Measurements from ENCODE around the gene LRRC4C. TPM values are rescaled to one million over a fixed set of nuclear protein-coding genes. Genes with fewer than 3 reads are reported as not detected.

LRRC4C gene
- total RNA-seq, 1 experiment from 2014 or later = 0.12 TPM

DNA sequence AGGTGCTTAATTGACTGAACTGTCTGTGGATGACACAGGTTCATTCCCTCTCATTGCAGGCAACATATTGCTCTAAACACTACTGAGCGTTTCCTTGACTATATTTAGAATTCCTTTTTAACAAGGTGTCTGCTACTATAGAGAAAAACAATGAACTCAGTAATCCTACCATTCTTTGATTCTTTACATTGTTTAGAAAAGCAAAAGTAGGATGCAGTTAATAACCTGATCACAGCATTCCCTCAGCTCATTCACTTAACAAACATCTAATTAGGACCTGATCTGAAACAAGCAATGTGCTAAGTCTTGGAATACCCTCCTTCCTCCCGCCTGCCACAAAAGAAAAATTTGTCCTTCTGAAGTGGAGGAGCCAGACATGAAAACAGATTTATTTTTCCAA is 313.1 kb downstream of the LRRC4C start:
- no peak for DNase-seq (ENCODE audit: extremely low read depth, low read depth)

DNA sequence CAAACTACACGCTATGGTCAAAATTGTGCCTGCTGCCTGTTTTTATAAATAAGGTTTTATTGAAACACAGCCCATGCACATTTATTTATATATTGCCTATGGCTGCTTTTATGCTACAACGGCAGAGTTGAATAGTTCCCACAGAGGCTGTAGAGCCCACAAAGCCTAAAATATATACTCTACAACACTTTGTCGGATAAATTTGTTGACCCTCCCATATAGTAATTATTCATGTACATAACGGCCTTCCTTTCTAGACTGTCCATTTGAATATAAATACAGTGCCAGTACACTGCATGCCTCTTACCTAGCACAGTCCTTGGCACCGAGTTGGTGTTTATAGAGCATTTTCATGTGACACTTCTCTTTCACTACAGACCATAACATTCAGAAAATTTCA is 314.0 kb downstream of the LRRC4C start:
- DNase-seq (ENCODE audit: extremely low read depth, low read depth) = no peak

DNA sequence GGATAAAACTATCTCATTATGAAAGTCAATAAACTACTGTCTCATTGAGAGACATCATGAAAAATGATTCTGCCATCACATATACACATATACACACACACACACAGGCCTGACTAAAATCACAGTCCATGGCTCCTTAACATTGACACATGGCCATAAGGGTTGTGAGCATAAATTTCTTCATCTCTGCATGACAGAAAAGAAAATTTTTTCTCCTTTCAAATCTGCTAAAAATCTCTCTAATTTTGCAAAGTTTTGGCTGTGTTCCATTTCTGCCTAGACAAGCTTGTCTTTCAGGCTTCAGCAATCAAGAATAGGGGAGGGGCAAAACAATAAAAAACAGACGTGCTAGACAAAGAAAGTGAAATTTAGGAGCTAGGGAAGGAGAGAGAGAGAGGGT is 324.5 kb downstream of the LRRC4C start:
- no peak for DNase-seq (ENCODE audit: extremely low read depth, low read depth)

GRCh38 chr11:41133023-41133422 is 326.4 kb downstream of the LRRC4C start:
- no peak for DNase-seq (ENCODE audit: extremely low read depth, low read depth)

GRCh38 chr11:41121600-41121999 is 337.9 kb downstream of the LRRC4C start:
- no peak for DNase-seq (ENCODE audit: extremely low read depth, low read depth)

GRCh38 chr11:41119484-41119883 is 340.0 kb downstream of the LRRC4C start:
- DNase-seq (ENCODE audit: extremely low read depth, low read depth) = no peak

DNA sequence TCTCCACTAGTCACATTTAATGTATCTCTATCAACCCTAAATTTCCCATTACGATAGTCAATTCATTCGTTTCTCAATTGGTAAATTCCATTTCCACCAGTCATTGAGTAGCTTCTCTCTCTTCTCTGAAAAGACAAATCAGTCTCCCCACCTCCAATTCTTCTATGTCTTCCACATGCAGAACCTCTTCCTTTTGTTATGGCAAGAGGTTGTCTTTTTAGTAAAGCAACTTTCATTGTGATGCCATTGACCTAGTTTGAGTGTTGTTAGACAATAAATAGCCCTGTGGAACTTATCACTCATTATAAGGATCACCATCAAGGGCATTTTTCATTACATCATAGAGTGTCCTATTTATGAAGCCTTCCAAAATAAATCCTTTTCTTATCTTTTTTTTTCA is 340.9 kb downstream of the LRRC4C start:
- DNase-seq (ENCODE audit: extremely low read depth, low read depth) = no peak

GRCh38 chr11:41116970-41117369 is 342.5 kb downstream of the LRRC4C start:
- DNase-seq (ENCODE audit: extremely low read depth, low read depth) = no peak

DNA sequence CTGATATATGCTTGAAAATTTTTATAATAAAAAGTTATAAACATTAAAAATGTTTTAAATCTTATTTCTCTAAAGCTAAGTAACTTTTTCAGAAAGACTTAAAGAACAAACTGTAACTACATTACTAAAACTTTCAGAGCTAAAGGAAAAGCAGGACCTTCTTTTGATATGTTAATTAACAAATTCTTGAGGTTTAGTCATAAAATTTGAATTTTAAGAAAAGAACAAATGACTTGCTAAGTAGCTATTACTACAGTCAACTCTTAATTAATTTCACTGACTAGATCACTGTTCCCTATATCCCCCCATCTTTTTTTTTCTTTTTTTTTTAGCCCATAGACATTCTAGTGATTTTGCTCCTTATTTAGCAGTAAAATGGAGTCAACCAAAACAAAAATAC is 344.4 kb downstream of the LRRC4C start:
- no peak for DNase-seq (ENCODE audit: extremely low read depth, low read depth)

- DNase-seq (ENCODE audit: extremely low read depth, low read depth) = no peak
These were observed 346.3 kb downstream of the LRRC4C start for GRCh38 chr11:41113160-41113559.

- no peak for DNase-seq (ENCODE audit: extremely low read depth, low read depth)
These were observed 348.9 kb downstream of the LRRC4C start for GRCh38 chr11:41110527-41110926.

GRCh38 chr11:41102471-41102870 is 357.0 kb downstream of the LRRC4C start:
- DNase-seq (ENCODE audit: extremely low read depth, low read depth) = no peak

- DNase-seq (ENCODE audit: extremely low read depth, low read depth) = no peak
These were observed 359.8 kb downstream of the LRRC4C start for GRCh38 chr11:41099654-41100053.

DNA sequence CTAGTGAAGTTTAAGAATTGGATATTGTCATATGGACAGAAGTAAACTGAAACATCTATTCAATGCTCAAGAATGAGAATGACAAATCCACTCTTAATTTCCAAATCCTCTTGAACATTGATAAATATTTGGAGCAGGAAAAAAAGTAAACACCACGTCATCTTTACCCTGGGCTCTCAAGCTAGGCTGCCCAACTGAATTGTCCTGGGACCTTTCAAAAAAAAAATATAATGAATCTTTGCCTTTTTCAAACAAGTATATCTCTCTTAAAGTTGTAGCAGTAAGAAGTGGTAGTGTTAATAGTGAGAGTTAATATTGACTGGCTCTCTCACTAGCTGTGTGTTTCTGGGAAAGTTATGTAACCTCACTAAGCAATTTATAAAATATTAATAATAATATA is 374.3 kb downstream of the LRRC4C start:
- no peak for DNase-seq (ENCODE audit: extremely low read depth, low read depth)

DNA sequence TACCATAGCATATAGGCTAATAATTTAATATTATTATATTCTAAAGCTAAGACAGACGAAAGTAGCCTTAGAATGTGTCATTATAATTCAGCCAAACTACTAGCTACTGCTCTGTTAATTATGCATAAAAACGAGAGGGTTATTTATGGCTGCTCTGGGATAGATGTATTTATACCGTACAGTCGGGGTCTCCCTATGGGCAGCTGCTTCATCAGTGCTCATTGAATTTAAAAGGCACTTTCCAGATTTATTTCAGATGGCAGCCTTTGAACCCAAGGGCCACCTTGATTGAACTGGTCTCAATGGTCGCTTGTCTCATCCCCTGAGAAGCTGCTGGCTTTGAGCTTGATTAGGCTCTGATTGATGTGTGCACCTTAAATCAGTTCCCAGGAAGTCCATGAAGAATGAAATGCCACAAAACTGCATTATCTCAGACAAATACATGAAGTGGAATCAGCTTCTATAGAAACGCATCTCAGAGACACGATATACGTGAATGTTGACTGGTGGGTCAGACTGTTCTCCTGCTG is 377.6 kb downstream of the LRRC4C start:
- no peak for DNase-seq (ENCODE audit: extremely low read depth, low read depth)

DNA sequence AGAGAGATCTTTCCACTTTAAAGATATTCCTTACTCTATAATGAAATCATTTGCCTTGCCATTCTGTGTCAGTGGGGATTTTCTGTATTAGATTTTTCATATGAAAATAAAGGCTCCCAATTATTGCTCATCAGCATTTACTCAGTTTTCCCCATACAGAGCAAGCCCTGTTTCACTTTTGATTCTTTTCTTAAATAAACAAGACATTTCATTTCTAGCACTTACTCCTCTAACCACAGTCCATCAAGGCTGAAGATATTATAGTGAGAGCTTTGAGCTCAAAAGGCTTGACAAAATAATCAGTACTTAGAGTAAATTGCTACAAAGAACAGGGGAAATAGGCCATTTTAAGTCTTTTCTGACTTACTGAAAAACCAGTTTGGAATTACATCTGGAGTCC is 385.1 kb downstream of the LRRC4C start:
- DNase-seq (ENCODE audit: extremely low read depth, low read depth) = no peak

GRCh38 chr11:41065432-41065831 is 394.0 kb downstream of the LRRC4C start:
- no peak for DNase-seq (ENCODE audit: extremely low read depth, low read depth)

DNA sequence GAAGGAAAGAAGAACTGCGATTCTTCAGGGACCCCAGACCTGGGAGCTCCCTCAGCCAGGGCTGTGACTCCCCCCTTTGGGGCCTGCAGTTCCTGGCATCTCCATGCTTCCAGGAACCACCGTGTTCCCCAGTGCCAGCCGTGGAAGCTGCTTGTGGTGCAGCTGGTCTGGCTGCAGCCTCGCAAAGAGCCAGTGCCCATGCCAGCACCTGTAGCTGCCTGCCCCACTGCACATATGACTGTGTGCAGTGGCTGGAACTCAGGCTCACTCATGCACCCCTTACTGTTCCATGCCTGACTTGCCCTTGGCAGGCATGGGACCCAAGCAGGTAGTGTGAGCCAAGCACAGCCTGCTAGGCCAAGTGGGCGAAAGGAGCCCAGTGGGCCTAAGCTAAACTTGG is 401.3 kb downstream of the LRRC4C start:
- no peak for DNase-seq (ENCODE audit: extremely low read depth, low read depth)

DNA sequence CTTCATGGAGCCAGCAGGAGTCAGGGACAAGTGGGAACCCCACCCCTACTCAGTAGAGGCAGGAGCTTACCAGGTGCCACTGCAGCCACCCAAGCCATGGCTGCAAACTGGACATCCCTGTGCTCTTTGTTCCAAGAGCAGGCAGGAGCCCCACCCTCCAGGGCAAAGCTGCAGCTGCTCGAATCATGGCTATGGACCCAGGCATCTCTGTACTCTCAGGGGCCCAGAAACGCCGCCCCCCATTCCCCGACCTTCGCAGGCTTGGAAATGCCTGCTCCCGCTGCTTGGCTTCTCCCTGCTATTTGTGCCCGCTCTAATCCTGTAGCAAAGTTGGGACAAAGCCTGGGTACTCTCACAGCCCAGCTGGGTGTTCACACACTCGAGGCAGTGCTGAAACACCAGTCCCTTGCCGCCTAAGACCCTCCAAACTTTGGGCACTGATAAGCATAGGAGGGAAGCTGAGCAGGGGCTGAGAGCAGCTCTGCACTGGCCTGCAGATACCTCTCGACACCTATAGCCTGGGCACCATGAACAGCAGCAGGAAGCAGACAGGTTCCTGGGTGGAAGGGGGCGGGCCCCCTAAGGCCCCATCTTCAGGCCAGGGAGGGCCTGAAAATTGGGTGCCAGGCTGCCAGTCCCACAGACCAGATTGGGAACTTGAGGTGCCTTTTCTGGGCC is 402.4 kb downstream of the LRRC4C start:
- no peak for DNase-seq (ENCODE audit: extremely low read depth, low read depth)

GRCh38 chr11:41053894-41054293 is 405.6 kb downstream of the LRRC4C start:
- no peak for DNase-seq (ENCODE audit: extremely low read depth, low read depth)

DNA sequence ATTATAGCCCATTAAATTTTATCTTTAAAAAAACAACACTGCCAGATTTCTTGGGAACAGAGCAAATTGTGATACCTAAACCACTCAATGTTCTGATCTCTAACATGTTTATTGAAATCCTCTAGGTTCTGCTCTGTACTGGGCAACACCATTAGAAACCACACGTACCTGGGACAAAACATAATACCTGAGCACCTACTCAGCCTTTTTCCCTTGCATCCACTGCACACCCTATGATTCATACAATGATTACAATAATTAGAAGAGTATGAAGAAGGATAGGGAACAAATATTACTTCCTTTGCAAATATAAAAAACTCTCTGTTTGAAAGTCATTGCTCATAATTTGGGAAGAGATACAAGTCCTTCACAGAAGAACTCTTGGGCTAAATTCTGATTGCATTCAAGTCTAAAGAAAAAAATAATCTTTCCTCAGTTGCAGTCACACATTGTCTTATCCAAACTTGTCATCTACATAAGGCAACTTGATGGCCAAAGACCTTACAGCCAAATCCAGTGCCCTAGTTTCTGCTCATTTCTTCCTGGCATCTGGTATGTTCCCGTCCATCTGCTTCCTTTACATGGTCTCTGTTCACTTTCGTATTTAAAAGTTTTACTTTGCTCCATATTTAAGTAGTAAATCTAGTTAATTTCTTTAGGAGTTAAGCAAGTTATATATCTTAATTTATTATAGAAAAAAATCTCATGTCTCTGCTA is 407.4 kb downstream of the LRRC4C start:
- no peak for DNase-seq (ENCODE audit: extremely low read depth, low read depth)

DNA sequence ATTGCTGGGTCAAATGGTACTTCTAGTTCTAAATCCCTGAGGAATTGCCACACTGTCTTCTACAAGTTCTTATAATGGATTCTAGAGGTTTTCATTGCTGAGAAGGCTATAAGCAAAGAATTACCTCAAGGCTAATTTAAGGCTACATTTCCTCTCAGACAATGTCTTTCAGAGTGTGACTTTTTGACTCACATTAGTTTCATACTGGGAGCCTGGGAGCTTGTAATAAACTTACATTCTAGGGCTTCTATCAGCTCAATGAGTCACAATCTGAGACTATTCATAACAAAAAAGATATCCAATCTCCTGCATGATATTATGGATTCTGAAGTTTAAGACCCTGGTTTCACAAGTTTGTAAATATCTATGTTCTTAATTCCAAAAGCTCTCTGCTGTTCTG is 408.7 kb downstream of the LRRC4C start:
- DNase-seq (ENCODE audit: extremely low read depth, low read depth) = no peak

All from NCI-H460 (cell line).